Subcutaneous adipose tissue (tissue), 4 donors: ENCODE results near the gene ABHD17C. TPM values are rescaled to one million over a fixed set of nuclear protein-coding genes. Genes with fewer than 3 reads are reported as not detected.

ENCODE experiments used
- total RNA-seq, 4 donors: library from RNA; depleted of rRNA; stranded (reverse); fragments of >200 nt; gene quantifications; one replicate each; pipeline ENCODE4 v1.1.0, GENCODE V29; 2016
- TF ChIP-seq, protein P1 (sequence below): fragments of 450-650 bp; IDR thresholded peaks from one replicate; pipeline ENCODE4 v1.5.1; 2016; ENCODE audit warnings: low read depth, mild to moderate bottlenecking, control low read depth, antibody characterized with exemption, moderate library complexity

The ABHD17C gene
- total RNA-seq, 4 donors from 2014 or later = 0.57 to 2.8 (median 1.7) TPM

GRCh38 chr15:80711886-80712285, 16.8 kb downstream of the ABHD17C start:
- TF ChIP-seq, protein P1, sequence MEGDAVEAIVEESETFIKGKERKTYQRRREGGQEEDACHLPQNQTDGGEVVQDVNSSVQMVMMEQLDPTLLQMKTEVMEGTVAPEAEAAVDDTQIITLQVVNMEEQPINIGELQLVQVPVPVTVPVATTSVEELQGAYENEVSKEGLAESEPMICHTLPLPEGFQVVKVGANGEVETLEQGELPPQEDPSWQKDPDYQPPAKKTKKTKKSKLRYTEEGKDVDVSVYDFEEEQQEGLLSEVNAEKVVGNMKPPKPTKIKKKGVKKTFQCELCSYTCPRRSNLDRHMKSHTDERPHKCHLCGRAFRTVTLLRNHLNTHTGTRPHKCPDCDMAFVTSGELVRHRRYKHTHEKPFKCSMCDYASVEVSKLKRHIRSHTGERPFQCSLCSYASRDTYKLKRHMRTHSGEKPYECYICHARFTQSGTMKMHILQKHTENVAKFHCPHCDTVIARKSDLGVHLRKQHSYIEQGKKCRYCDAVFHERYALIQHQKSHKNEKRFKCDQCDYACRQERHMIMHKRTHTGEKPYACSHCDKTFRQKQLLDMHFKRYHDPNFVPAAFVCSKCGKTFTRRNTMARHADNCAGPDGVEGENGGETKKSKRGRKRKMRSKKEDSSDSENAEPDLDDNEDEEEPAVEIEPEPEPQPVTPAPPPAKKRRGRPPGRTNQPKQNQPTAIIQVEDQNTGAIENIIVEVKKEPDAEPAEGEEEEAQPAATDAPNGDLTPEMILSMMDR = no peak

DNA sequence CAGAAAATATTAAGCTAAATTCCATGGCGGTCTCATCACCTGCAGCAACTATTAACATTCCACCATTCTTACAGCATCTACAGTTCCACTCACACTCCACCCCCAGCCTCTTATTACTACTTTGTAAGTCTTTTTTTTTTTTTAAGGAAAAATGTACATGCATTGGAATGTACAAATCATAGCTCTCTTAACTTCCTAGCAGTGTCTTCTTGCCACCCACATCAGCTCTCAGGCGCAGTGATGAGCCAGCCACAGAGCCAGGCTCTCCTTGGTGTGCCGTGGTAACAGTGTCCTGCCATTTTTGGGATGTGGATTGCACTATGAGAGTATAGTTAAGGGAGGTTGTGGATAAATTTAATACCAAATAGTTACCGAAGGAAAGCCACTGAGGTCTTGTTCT, 17.8 kb downstream of the ABHD17C start:
- TF ChIP-seq, protein P1 = no peak

DNA sequence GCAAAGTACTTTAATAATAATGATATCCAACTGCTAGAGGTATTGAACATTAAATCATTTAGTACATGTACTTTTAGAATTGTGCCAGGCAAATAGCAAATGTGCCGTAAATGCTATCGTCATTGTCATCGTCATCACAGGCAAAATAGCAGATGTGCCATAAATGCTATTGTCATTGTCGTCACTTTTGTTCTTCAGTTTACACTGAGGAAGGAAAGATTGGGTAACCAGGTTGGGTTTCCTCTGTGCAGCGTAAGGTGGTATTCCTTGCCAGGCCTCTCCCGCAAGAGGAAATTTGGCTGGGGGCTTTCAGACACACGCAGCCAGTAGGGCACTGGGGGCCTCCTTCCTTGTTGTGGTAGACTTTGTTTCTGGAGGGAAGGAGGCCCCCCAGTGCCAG, 26.4 kb downstream of the ABHD17C start:
- TF ChIP-seq, protein P1 = no peak

- TF ChIP-seq, protein P1 = no peak
These were observed 27.7 kb downstream of the ABHD17C start for GRCh38 chr15:80722811-80723210.

- TF ChIP-seq, protein P1 = no peak
These were observed 32.1 kb downstream of the ABHD17C start for GRCh38 chr15:80727196-80727595.

GRCh38 chr15:80727596-80727995, 32.5 kb downstream of the ABHD17C start:
- TF ChIP-seq, protein P1 = no peak

DNA sequence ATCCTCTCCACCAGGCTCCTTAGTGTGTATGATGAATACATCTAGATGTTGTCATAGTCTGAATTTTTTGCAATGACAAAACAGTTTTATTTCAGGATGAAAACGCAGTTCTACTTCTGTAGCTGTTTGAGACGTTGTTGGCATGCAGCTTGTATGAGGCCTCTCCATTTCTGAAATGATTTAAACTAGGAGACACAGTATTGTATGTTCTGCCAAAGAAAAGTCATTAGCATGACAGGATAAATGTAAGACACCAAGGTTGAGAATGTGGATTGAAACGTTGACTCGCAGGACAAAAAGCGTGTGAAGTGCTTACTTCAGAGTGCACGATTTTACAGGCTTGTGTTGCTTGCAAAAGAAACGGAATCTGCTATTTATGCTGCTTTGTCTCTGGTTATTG, 35.3 kb downstream of the ABHD17C start:
- TF ChIP-seq, protein P1 = no peak
